Stimulated activated naive CD4-positive, alpha-beta T cell (primary cell): Measurements from ENCODE around the gene KCNAB2.
"Not testable (repeated sequence)": the region's sequence is repeated elsewhere in the genome, so short reads cannot be mapped to it uniquely, and the experiment has no call there.

ENCODE experiments used
- DNase-seq, 6 experiments: peaks; one replicate each; lab custom pipeline; 2025; lab: John Stamatoyannopoulos, UW

KCNAB2 gene

DNA sequence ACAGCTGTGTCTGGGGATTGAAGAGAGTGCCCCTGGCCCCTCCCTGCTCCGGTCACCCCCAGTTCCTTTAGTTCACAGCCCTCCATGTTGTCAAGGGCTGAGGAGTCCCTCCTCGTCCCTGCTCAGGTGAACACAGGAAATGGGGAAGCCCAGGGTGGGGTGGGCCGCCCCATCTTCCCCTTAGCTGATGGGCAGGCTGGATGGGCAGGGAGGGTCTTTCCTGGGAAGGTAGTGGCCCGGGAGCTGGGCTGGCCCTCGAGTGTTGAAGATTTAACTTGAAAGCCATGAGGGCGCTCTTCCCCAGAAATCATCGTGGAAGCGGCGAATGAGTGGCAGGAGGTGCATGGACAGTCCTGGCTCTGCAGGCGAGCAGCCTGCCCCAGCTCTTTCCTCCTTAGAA lies 35.1 kb upstream of the KCNAB2 start:
- DNase-seq: no peak

- DNase-seq: no peak
These were observed 34.3 kb upstream of the KCNAB2 start for GRCh38 chr1:6011161-6011945.

DNA sequence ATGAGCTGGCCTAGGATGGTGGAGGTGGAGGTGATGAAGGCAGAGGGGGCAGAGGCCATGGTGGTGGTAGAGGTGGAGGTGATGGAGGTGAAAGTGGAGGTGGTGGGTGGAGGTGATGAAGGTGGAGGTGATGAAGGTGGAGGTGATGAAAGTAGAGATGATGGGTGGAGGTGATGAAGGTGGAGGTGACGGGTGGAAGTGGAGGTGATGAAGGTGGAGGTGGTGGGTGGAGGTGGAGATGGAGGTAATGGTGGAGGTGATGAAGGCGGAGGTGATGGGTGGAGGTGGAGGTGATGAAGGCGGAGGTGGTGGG lies 33.8 kb upstream of the KCNAB2 start:
- no peak for DNase-seq

- peak in 1 of 6 experiments; percentile 40 for DNase-seq
These were observed 33.0 kb upstream of the KCNAB2 start for GRCh38 chr1:6012529-6013318.

DNA sequence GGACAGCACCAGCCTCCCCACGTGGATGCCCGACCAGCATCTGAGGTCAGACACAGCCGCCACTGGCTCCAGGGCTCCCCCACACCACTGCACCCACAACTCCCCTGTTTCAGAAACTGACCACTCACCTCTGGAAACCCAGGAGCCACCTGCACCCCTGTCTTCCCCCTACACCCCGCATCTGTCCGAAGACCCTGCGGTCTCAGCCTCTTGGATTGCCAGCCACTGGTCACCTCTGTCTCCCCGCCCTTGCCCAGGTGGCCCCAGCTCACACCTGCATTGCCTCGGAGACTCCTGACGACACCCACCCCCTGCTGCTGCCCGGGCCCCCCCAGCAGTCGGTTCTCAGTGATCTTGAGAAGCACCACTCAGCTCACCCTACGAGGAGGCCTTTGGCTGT lies 32.2 kb upstream of the KCNAB2 start:
- DNase-seq: no peak

- DNase-seq: no peak
These were observed 31.3 kb upstream of the KCNAB2 start for GRCh38 chr1:6014130-6014999.

GRCh38 chr1:6016191-6016865 lies 29.4 kb upstream of the KCNAB2 start:
- no peak for DNase-seq

- not testable (repeated sequence) for DNase-seq
These were observed 28.0 kb upstream of the KCNAB2 start for GRCh38 chr1:6017654-6018053.

DNA sequence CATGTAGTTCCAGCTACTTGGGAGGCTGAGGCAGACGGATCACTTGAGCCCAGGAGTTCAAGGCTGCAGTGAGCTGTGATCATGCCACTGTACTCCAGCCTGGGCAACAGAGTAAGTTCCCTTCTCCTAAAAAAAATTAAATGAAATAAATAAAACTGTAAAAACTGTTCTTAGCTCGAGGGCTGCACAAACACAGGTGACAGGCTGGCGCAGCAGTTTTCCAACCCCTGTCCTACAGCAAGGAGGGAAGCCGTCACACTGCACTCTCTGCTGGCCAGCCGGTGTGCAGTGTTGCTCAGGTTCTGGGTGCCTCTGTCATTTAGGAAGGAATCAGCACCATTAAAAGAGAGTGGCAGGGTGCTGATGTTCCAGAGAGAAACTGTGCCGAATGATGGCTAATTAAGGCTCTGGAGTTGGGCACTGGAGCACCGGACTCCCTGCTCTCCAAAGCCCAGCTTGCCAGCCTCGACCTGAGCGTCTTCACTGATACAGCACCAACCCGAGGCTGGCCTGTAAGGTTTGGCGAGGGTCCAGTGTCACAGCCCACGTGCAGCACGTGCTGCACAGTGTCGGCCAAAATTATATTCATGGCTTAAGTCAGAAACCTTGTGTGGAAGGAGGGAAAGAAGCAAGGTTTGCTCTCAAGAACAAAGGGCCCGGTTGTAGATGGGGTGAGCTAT lies 26.4 kb upstream of the KCNAB2 start:
- no peak for DNase-seq

DNA sequence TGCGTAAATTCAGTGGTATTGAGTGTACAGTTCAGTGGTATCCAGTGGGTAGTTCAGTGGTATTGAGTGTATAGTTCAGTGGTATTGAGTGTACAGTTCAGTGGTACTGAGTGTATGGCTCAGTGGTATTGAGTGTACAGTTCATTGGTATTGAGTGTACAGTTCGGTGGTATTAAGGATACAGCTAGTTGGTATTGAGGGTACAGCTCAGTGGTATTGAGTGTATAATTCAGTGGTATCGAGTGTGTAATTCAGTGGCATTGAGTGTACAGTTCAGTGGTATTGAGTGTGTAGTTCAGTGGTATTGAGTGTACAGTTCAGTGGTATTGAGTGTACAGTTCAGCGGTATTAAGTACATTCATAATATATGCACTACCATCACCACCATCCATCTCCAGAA lies 23.5 kb upstream of the KCNAB2 start:
- DNase-seq: no peak

DNA sequence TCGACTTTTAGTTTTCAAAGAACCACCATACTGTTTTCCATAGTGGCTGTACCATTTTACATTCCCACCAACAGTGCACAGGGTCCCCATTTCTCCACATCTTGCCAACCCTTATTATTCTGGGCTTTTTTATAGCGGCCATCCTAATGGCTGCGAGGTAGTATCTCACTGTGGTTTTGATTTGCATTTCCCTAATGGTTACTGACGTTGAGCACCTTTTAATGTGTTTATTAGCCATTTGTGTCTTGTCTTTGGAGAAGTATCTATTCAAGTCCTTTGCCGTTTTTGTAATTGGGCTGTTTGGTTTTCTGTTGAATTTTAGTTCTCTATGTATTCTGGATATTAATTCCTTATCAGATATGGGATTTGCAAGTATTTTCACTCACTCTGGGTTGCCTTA lies 22.3 kb upstream of the KCNAB2 start:
- DNase-seq: no peak

- DNase-seq: no peak
These were observed 21.3 kb upstream of the KCNAB2 start for GRCh38 chr1:6024376-6024775.

- DNase-seq: no peak
These were observed 20.2 kb upstream of the KCNAB2 start for GRCh38 chr1:6025269-6026094.

GRCh38 chr1:6026095-6026809 lies 19.4 kb upstream of the KCNAB2 start:
- DNase-seq: peak; percentile 82 to 88 (median 86)

DNA sequence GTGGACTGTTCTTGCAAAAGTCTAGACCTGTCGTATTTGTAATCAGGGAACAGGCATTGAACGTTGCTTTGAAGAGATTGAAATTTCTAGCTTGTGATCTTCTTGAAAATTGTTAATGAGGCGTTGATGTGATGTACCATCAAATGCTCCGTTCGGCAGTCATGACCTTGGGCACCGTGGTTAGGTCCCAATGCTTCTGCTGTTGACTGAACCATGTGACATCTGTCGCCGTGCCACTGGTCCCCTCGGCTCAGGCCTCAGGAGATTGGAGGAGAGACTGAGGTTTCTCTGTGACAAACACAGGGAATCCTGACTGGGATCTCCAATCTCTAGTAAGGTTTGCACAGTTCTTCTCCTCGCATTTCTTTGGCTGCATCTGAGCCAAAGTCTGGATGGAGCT lies 18.1 kb upstream of the KCNAB2 start:
- DNase-seq: peak in 3 of 6 experiments; percentile 22 to 45 (median 24)

- DNase-seq: peak; percentile 18 to 83 (median 60)
These were observed 17.4 kb upstream of the KCNAB2 start for GRCh38 chr1:6028042-6028850.

- no peak for DNase-seq
These were observed 16.3 kb upstream of the KCNAB2 start for GRCh38 chr1:6029351-6029750.

GRCh38 chr1:6030132-6030531 lies 15.6 kb upstream of the KCNAB2 start:
- DNase-seq: no peak
